Ovary (tissue), 9 donors: Measurements from ENCODE around the gene PRSS2. TPM values are rescaled to one million over a fixed set of nuclear protein-coding genes. Genes with fewer than 3 reads are reported as not detected.

Experiments used
- DNase-seq, 5 donors: peaks; one replicate each; pipeline ENCODE4 v3.0.0-alpha.2; 2019 to 2020
- H3K27ac ChIP-seq, 2 donors: fragments of 200-600 bp; one replicate each; pipeline versions ENCODE4 v1.5.1 to v1.8.0; 2019 to 2022
- H3K27me3 ChIP-seq: fragments of 200-600 bp; one replicate; pipeline ENCODE4 v1.8.0; 2022
- H3K36me3 ChIP-seq: fragments of 200-600 bp; sonication (generic); one replicate; pipeline ENCODE4 v1.5.1; 2019
- H3K4me1 ChIP-seq: one replicate; pipeline ENCODE4 v1.8.1; 2013; ENCODE audit warnings: mild to moderate bottlenecking, moderate library complexity; ENCODE audit not compliant: insufficient read depth
- H3K4me3 ChIP-seq: fragments of 200-600 bp; sonication (generic); one replicate; pipeline ENCODE4 v1.5.1; 2017
- H3K9me3 ChIP-seq, 2 donors: fragments of 200-600 bp in 1 of 2; sonication (generic) in 1 of 2; one replicate each; pipeline versions ENCODE4 v1.5.1 to v1.8.1; 2013 to 2019; ENCODE audit warnings: mild to moderate bottlenecking in 1 of 2, moderate library complexity in 1 of 2
- CTCF ChIP-seq, 3 donors: fragments of 450-650 bp in 2 of 3; fragments of 200-600 bp in 1 of 3; IDR thresholded peaks; one replicate each; pipeline versions ENCODE4 v1.5.1 to v1.8.0; 2016 to 2022; ENCODE audit warnings: antibody characterized with exemption in 3 of 3, mild to moderate bottlenecking in 1 of 3
- EP300 ChIP-seq: sonication (generic); formaldehyde crosslinking; IDR thresholded peaks from one replicate; pipeline ENCODE4 v1.6.1; 2017; ENCODE audit warnings: antibody characterized with exemption
- POLR2A ChIP-seq: fragments of 450-650 bp; IDR thresholded peaks from one replicate; pipeline ENCODE4 v1.6.1; 2017; ENCODE audit warnings: antibody characterized with exemption, mild to moderate bottlenecking, moderate library complexity
- WGBS, 3 donors: extraction: QIAGEN DNeasy Blood & Tissue Kit in 1 of 3; methylation state at CpG; one replicate each; pipeline versions ENCODE4 v1.1.5 to v1.1.7; 2013 to 2017; 5-methylcytosine and 5-hydroxymethylcytosine counted together
- intact Hi-C, 4 donors: fragments of 100-400 bp; cut with DNase I; formaldehyde crosslinking; loops; one replicate each; pipeline versions ENCODE4 v1.11.0 to v1.15.1; 2022 to 2023
- polyA plus RNA-seq, 2 donors: library from polyadenylated mRNA; stranded (reverse); fragments of 200-250 nt in 1 of 2; fragments of 350-450 nt in 1 of 2; fragmentation: Illumina TruSeq in 1 of 2; extraction: RNeasy Lipid Tissue Mini Kit (QIAGEN cat#74804) in 1 of 2; gene quantifications; one replicate each; pipeline ENCODE4 v1.2.3, GENCODE V29; 2013 to 2014
- total RNA-seq, 7 donors: library from RNA; depleted of rRNA in 2 of 7; stranded (reverse); fragments of >200 nt in 2 of 7; fragmentation: NEBNext Ultra II Directional in 3 of 7; extraction: Animal tissue kit (Norgen Biotek cat#: 25700) in 3 of 7; gene quantifications; one replicate each; pipeline versions ENCODE4 v1.1.0 to v1.2.4, GENCODE V29; 2016 to 2023
- donor health status: DM: no; HTN: no; CAD: no; lungs with moderate emphysema.
- donor health status: DM: no; HTN: no; CAD: no.
- donor health status: Bipolar disorder and iron deficiency.
- donor health status: DM: yes; HTN: yes; CAD: no.
- donor health status: DM: no; HTN: no; CAD: no.
- donor health status: DM: yes; HTN: yes; CAD: no.

Gene PRSS2
- total and polyA plus RNA-seq, 9 donors: 1.4 to 90.0 (median 4.3) TPM; not detected in 3

GRCh38 chr7:142805350-142806021 is 34.7 kb downstream of the PRSS2 start:
- 88 to 91% (median 91%) methylated on average over 3 of the region's 3 CpGs for WGBS, 3 donors

GRCh38 chr7:142806022-142806356 is 35.2 kb downstream of the PRSS2 start:
- no peak overlapping the region for H3K27ac ChIP-seq
- H3K9me3 ChIP-seq: no peaks in the 10 kb centered on the region
- 47 to 54% (median 51%) methylated on average over 2 of the region's 2 CpGs for WGBS, 3 donors
- TF ChIP-seq CTCF (IDR thresholded peaks at IDR 0.05): no peak
- TF ChIP-seq EP300: no peak
- TF ChIP-seq POLR2A: no peak
- no peaks in the 10 kb centered on the region for H3K4me1 ChIP-seq
- intact Hi-C loops: no loop called here
- no peak overlapping the region for H3K4me3 ChIP-seq
- no peaks in the 10 kb centered on the region for H3K36me3 ChIP-seq
- DNase-seq: no peak
- no peaks in the 10 kb centered on the region for H3K27me3 ChIP-seq

More at GRCh38 chr7:142805350-142806021, 34.7 kb downstream of the PRSS2 start:
- H3K27ac ChIP-seq: no peak overlapping the region
- H3K27me3 ChIP-seq: no peaks in the 10 kb centered on the region
- H3K9me3 ChIP-seq: no peaks in the 10 kb centered on the region
- DNase-seq: no peak
- H3K36me3 ChIP-seq: no peaks in the 10 kb centered on the region
- no peaks in the 10 kb centered on the region for H3K4me1 ChIP-seq
- TF ChIP-seq EP300 (no peak), CTCF (IDR thresholded peaks at IDR 0.05) (no peak), POLR2A (no peak)
- H3K4me3 ChIP-seq: no peak overlapping the region
- intact Hi-C loops: no loop called here

GRCh38 chr7:142806957-142807356 is 36.2 kb downstream of the PRSS2 start:
- intact Hi-C loops: no loop called here
- Histone ChIP-seq H3K9me3 (no peaks in the 10 kb centered on the region), H3K4me1 (no peaks in the 10 kb centered on the region), H3K27me3 (no peaks in the 10 kb centered on the region), H3K4me3 (no peak overlapping the region), H3K27ac (no peak overlapping the region), H3K36me3 (no peaks in the 10 kb centered on the region)
- 88 to 93% (median 88%) methylated on average over 1 of the region's 1 CpG for WGBS, 3 donors
- TF ChIP-seq POLR2A (no peak), CTCF (IDR thresholded peaks at IDR 0.05) (no peak)
- no peak for DNase-seq

DNA sequence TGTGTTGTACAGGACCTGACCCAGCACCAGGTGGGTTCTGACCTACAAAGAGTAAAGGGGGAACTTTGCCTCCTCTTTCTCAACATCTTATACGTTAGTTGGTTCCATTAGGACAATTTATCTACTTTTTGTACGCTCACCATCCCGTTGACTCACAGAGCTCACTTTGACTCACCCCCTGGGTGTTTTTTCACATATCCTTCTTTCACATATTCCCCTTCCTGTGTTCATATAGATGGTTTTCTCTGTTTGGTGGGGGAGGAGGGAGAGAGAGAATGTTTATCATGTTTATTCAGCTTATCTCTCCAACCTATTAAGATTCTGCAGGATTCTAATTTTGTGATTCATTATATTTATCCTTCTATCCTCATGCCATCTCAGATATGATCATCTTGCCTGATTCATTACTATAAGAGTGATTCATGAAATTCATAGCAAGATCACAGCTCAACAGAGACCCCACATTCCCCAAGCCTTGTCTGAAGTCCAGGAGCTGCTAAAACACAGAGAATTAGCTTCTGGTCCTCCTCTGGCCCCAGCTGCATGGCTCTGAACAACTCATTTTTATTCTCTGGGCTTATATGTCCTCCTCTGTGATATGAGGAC is 37.2 kb downstream of the PRSS2 start:
- TF ChIP-seq POLR2A (no peak), EP300 (no peak), CTCF (IDR thresholded peaks at IDR 0.05) (no peak)
- DNase-seq: no peak
- Histone ChIP-seq H3K4me1 (no peaks in the 10 kb centered on the region), H3K4me3 (no peak overlapping the region), H3K36me3 (no peaks in the 10 kb centered on the region), H3K27me3 (no peaks in the 10 kb centered on the region), H3K27ac (no peak overlapping the region), H3K9me3 (no peaks in the 10 kb centered on the region)
- WGBS, 3 donors: 48 to 59% (median 50%) methylated on average over 3 of the region's 3 CpGs
- intact Hi-C loops: no loop called here
